GM18519 (cell line): ENCODE data around the gene UNC79.
"Not testable (repeated sequence)": the region's sequence is repeated elsewhere in the genome, so short reads cannot be mapped to it uniquely, and the experiment has no call there.

Source experiments
- ATAC-seq: cut with Tn5 transposase; IDR thresholded peaks from one replicate; pipeline ENCODE4 v1.9.1; 2021; ENCODE audit warnings: mild to moderate bottlenecking, moderate library complexity; ENCODE audit not compliant: unreplicated experiment, low FRiP score

Gene UNC79

DNA sequence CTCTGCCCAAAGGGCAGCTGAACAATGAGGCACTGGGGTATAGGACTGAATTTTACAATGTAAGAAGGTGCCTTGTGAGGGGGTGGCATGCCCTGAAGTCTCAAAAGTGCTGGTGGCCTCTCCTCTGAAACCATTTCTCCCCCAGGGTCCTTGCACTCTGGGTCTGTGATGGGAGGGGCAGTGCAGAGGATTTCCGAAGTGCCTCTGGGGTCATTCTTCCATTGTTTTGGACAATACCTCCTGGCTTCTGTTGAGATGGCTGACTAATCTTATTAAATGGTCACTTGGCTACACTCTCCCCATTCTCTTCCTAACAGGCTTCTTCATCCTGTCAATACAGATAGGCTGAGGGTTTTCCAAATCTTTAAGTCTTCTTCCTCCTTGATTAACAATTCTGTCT, 59.3 kb downstream of the UNC79 start:
- ATAC-seq, result no peak

DNA sequence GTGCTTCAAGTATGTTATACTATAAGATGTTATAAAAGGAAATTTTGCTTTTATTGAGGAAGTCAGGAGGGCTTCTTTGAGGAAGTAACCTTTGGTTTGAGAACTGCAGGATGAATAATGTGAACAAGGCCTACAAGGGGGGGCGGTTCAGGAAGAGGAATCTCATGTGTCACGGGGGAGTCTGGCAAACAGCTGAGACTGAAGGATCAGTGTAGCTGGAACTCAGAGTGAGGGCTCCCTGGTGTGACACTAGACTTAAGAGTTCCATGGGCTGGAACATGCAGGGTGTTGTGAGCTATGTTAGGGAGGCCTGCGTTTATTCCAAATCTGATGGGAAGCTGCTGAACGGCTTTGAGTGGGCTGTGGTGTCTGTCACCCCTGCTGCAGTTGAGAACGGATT, 62.3 kb downstream of the UNC79 start:
- ATAC-seq, result no peak

DNA sequence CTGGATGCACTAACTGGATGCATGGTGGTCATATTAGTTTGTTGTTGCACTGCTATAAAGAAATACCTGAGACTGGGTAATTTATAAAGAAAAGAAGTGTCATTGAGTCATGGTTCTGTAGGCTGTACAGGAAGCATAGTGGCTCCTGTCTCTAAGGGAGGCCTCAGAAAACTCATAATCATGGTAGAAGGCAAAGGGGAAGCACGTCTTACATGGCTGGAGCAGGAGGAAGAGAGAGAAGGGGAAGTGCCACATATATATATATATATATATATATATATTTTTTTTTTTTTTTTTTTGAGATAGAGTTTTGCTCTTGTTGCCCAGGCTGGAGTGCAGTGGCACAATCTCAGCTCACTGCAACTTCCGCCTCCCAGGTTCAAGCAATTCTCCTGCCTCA, 62.9 kb downstream of the UNC79 start:
- not testable (repeated sequence) for ATAC-seq

DNA sequence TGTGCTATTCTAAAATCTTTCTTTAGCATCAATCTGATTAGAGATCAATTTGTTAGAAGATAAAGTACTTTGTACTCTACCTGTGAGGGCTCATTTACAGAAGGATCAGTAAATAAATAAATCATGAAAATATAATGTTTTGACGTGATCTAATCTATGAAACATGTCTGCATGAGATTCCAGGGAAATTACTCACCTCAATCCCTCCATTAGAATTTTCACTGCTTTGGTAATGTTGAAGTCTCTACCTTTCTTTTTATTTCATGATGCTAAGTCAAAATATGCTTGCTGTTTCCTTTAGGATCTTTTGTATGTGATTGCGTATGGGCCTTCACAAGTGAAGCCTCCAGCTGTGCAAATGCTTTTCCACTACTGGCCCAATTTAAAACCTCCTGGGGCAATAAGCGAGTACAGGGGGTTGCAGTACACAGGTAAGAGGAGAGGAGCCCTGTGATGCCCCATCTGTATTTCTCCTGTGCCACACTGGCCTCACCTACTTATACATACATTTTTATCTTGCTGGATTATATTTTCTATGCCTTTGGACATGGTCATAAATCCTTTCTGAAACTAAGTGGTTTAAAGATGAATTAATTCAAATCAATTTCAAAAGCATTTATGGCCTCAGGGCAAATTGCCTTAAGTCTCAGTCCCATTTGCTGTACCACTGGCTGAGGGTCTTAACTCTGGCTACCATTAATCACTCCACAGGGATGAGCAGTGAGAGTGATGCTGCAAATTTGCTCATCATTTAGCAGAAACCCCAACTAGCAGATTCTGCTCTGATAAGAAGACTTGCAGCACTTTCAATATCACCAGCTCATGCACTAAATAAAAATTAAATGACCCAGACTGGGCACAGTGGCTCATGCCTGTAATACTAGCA, 66.4 kb downstream of the UNC79 start:
- ATAC-seq, result no peak

DNA sequence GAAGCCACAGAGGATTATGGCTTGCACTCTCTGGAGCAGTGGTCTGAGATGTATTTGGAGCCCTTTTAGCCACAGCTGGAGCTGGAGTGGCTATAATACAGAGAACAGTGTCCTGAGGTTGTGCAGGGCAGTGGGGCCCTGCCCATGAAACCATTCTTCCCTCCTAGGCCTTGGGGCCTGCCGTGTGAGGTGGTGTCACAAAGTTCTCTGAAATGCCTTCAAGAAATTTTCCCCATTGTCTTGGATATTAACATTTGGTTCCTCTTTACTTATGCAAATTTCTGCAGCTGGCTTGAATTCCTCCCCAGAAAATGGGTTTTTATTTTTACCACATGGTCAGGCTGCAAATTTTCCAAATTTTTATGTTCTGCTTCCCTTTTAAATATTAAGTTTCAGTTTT, 79.3 kb downstream of the UNC79 start:
- no peak for ATAC-seq

DNA sequence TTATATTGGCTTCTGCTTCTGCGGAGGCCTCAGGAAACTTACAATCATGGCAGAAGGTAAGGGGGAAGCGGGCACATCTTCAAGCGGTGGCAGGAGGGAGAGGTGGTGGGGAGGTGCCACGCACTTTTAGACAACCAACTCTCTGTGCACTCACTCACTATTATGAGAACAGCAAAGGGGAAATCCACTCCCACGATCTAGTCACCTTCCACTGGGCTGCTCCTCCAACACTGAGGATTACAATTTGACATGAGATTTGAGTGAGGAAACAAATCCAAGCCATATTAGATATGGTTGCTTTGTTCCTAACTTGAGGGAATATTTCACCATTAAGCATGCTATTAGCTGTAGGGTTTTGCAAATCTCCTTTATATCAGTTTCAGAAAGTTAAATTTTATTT, 80.3 kb downstream of the UNC79 start:
- ATAC-seq, result no peak

DNA sequence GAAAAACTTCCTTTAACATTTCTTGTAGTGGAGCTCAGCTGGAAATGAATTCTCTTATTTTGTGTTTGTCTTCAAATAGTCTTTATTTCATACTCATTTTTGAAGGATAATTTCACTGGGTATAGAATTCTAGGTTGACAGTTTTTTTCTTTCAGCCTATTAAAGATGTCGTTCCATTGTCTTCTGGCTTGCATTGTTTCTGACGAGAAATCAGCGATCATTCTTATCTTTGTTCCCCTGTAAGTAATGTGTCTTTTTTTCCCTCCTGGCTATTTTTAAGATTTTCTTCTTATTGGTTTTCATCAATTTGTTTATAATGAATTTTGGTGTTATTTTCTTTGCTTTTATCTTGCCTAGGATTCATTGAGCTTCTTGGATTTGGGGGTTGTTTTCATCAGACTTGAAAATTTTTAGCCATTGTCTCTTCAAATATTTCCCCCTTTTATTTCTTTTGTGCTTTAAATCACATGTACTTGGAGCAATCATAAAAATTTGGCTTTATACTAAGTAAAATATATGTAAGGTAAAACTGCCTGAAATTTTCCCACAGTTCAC, 89.4 kb downstream of the UNC79 start:
- ATAC-seq, result no peak

DNA sequence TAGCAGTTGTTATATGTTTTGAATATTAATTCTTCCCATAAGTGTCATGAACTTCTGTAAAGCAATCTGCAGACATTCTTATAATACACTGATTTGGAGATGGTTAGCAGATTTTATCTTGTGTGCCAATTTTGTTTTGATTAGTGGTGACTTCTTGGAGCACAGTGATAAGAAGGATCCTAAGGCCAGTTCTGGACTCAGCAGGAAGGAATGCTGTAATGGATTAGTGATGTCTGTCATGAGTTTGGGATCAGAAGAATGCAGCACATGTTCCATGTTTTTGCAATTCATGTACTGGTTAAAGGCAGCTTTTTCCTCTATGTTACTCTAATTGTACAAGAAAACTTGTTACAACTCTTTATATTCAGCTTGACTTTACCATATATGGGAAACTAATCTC, 91.5 kb downstream of the UNC79 start:
- no peak for ATAC-seq

DNA sequence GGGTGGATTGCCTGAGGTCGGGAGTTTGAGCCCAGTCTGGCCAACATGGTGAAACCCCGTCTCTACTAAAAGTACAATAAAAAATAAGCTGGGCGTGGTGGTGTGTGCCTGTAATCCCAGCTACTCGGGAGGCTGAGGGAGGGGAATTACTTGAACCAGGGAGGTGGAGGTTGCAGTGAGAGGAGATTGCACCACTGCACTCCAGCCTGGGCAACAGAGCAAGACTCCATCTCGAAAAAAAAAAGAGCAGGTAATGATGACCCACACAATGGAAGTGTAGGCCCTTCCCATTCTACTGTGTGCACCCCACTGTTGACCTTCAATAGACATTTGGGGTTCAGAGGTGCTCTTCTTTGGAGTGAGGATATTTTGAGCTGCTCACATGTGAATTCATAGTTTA, 94.5 kb downstream of the UNC79 start:
- not testable (repeated sequence) for ATAC-seq

DNA sequence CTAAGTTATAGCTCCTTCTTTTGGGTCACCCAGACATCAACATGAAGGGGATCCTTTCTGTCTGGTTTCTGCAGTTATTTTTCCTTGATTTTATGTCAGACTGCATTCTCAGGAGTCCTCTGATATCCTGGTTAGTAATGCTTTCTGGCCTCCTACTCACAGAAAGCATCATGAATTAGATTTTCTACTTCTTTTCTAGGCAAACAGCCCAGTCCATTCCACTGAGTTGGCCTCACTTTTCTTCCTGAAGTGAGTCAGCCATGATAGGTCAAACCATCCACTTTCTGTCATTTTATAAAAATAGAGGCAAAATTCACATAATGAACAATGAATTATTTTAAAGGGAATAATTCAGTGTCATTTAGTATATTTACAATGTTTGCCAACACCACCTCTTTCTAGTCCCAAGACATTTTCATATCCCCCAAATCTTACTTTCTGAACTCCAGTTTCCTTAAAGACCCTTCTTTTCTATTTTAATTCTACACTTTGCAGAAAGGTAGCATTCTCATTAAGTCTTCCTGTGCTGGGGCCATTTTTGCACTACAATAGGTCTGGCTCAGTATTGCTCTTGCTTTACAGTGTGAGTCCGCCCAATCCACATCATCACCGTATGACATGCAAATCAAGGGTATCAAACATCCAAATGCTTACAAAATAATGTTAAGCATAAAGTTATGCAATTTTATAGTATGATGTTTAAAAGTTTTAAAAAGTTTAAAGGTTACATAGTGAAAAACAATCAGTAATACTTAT, 95.1 kb downstream of the UNC79 start:
- no peak for ATAC-seq

DNA sequence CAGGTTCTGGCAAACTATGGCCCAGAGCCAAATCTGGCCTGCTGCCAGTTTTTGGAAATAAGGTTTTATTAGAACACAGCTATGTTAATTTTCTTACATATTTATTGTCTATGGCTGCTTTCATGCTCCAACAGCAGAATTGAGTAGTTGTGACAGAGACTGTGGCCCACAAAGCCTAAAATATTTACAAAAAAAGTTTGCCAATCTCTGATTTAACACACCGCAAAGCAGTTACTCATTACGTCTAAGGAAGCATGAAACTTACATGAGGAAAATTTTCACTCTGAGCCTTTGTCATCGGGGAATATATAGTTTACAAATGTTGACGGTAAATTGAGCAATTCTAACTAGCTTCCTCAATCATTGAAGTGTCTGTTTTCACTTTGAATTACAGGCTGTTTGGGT, 96.5 kb downstream of the UNC79 start:
- no peak for ATAC-seq

DNA sequence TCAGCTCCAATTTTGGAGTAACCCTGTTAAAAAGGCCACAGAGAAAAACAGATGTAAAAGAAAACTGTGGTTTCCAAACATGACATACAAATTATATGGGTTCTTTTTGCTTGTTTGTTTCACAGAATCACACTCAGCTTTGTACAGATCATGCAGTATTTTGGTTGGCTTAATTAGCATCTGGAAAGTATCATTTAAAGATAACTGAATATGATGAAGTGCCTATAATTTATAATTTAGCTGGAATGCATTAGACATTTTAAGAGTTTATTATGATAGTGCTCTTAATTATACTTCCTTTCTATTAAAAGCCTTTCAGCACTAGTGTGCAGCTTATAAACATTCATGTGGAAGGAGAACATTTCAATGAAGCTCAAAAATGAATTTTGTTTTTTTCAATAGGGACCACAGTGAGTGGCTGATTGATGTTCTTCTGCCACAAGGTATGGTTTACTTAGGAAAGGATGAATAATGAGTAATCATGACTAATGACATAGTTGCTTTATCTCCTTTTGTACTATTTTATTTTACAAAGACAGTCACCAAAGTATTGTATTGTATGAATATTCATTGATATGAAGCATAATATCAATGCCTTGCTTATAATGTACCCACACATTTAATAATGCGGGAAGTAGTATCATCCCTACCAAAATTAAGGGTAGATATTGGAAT, 98.3 kb downstream of the UNC79 start:
- ATAC-seq, result no peak

DNA sequence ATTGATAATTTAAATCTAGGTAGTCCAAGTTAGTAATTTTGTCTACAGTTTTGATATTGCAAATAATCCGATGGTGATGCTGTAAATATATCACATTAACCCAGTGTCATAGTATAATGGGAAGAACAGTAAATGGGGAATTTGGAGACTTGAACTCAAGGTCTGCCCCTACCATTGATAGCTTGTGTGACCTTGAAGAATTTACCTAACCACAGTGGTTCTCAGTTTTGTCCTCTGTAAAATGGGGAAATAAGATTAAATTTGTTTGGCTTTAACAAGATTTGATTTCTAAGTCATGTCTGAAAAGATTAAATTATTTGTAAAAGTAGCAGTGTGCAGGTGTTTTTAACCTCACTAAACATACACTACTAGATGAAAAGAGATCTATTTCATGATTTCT, 100.9 kb downstream of the UNC79 start:
- no peak for ATAC-seq

DNA sequence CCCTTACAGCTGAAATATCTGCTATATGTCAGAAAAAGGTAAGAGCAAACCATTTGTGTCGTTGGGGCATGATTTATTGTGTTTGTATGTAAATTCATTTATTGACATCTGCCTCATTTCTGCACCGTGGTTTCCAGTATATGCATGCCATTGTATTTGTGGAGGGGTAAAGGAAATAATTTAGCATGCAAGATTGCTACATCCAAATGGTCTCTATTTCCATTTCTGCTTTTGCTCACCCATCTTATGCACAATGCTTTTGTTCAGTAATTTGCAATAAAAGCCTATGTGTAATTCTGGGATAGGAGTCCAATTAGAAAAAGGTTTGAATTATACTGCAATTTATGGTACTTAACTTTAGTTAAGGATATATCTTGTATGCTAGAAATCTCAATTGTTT, 101.8 kb downstream of the UNC79 start:
- ATAC-seq, result no peak

DNA sequence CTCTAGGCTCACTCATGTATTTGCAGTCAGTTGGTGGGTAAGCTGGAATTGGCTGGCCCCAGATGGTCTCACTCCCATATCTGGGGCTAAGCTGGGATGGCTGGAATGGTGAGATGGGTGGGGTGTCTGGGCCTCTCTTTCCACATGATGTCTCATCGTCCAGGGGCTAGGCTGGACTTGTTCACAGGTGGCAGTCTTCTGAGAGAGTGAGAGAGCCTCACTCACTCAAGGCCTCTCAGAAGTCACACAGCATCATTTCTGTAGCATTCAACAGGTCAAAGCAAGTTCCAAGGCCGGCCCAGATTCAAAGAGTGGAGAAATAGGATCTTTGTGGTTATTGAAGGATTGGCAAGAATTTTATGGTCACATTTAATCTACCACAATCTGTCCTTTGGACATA, 102.7 kb downstream of the UNC79 start:
- ATAC-seq, result no peak

DNA sequence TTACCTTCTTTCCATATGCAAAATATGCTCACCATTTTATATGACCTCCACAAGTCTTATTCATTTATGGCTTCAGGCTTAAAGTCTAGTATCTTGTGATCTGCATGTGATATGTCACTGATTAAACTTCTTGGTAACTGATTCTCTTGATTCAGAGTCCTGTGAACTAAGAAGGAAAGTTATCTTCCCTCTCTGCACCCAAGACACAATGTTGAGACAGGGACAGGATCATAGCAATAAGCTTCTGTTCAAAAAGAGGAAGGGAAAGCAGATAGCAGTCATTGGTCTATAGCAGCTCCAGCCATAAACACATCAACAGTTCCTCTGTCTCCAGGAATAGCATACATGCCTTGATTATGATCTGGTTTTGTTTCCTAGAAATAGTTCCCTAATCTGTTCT, 103.1 kb downstream of the UNC79 start:
- ATAC-seq, result no peak

DNA sequence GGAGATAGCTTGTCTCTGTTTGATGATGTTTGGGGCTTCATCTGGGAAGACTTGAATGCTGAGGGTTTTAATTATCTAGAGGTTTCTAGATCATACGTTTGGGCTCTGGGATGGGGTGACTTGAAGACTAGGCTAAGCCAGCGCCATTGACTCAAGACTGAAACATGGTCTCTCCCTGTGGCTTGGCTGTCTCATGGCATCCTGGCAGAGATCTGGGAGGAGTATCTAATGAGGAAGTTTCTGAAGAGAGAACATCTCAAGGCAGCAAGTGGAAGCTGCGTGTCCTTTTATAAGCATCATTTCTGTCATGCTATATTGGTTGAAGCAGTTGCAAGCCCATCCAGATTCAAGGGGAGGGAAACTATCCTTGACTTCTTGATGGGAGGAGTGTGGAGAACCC, 104.8 kb downstream of the UNC79 start:
- no peak for ATAC-seq

DNA sequence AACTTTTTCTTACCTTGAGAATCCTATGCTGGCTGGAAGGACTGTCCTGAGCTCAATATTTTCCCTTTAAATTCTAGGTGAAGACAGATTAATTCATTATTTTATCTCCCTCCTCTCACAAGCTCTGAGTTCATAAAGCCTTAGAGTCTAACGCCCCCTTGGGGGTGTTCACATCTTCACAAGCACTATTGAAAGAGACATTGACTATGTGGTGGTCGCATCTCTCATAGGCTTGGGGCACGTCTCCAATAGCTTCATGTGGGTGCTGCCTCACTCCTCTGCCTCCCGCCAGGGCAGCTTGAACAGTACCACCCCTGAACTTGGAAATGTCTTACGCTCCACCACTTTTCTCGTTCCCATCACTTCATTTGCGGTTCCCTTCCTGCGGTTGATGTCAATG, 106.2 kb downstream of the UNC79 start:
- ATAC-seq, result no peak

DNA sequence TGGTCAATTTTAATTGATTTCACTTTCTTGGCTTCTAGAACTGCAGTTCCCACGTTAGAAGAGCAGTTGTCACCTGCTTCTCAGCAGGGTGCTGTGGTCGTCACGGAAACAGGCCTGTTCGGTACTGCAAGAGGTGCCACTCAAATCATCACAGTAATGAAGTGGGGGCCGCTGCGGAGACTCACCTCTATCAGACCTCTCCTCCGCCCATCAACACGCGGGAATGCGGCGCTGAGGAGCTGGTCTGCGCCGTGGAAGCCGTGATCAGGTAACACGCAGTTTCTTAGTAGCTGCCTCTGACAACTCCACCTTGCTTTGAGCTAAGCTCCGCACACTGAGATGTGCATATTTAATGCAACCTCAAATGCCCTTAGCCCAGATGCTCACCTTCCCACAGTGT, 107.2 kb downstream of the UNC79 start:
- no peak for ATAC-seq

DNA sequence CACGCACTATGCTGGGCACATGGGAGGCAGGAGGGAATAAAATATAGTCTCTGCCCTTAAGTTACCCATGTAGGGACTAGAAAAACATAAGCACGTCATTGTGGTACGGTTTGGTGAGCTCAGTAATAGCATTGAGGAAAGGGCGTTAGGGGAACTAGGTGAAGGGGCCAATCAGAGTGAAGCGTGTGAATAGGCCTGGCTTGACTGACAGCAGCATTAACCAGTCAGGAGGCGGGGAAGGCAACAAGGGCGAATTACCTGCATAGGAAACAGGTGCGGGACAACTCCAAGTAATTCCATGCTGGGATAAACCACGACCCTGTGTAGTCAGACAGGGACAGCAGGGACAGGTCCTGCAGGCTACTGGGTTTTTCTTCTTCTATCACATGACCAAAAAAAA, 107.7 kb downstream of the UNC79 start:
- ATAC-seq, result no peak

DNA sequence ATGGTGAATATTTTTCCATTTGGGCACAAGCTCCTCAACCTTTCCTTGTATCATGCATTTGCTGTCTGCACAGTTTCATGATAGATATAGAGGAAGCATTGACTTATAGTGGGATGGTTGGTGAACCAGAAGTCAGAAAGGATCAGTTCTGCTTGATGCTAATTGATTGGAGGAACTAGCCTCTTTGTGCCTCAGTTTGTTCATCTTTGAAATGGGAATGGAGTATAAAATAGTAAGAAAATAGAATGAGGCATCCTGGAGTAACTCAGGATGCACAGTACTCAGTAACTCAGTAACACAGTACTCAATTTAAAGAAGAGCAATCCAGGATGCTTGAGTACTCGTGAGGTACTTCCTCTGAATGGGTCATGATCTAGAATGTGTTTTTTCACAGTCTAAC, 109.5 kb downstream of the UNC79 start:
- ATAC-seq, result no peak
